HUDEP-2 (cell line): ENCODE results near the gene MYO1H.
"Not testable (repeated sequence)": the region's sequence is repeated elsewhere in the genome, so short reads cannot be mapped to it uniquely, and the experiment has no call there.

Experiments
- DNase-seq, 76 experiments: peaks; one replicate each; lab custom pipeline; 2025; ENCODE audit not compliant: unreplicated experiment in 76 of 76; lab: John Stamatoyannopoulos, UW

The MYO1H gene

GRCh38 chr12:109347589-109347988 is at the start of gene MYO1H:
Gene MYO1H, plus strand, starts transcription at chr12:109347900. Its CDS starts 61 bp downstream, at chr12:109347961.
- DNase-seq = no peak

GRCh38 chr12:109299849-109300248 is 47.9 kb upstream of the MYO1H start:
- DNase-seq = no peak

GRCh38 chr12:109301643-109302168 is 46.0 kb upstream of the MYO1H start:
- DNase-seq = no peak

GRCh38 chr12:109302358-109302757 is 45.3 kb upstream of the MYO1H start:
- DNase-seq = no peak

GRCh38 chr12:109302770-109303169 is 44.9 kb upstream of the MYO1H start:
- no peak for DNase-seq

DNA sequence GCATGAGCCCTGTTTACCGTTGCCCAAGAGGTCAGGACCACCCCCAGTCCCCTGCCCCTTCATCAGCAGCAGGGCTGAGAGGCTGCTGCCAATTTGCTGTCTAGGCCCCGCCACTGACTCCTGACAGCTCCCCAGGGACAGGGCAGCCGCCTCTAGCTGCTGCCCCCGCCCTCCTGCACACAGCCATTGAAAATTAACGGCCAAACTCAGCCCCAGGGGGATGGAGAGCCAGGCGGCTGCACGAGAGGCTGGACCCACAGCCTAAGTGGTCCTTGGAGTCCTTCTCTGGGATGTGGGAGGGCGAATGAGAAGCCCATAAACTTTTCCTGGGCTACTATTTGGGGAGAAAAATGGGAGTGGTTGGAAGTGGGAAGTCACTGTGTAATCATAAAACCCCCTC is 43.2 kb upstream of the MYO1H start:
- DNase-seq = no peak

GRCh38 chr12:109305547-109305946 is 42.2 kb upstream of the MYO1H start:
- DNase-seq = no peak

- no peak for DNase-seq
Measured at GRCh38 chr12:109307051-109307450, 40.6 kb upstream of the MYO1H start.

DNA sequence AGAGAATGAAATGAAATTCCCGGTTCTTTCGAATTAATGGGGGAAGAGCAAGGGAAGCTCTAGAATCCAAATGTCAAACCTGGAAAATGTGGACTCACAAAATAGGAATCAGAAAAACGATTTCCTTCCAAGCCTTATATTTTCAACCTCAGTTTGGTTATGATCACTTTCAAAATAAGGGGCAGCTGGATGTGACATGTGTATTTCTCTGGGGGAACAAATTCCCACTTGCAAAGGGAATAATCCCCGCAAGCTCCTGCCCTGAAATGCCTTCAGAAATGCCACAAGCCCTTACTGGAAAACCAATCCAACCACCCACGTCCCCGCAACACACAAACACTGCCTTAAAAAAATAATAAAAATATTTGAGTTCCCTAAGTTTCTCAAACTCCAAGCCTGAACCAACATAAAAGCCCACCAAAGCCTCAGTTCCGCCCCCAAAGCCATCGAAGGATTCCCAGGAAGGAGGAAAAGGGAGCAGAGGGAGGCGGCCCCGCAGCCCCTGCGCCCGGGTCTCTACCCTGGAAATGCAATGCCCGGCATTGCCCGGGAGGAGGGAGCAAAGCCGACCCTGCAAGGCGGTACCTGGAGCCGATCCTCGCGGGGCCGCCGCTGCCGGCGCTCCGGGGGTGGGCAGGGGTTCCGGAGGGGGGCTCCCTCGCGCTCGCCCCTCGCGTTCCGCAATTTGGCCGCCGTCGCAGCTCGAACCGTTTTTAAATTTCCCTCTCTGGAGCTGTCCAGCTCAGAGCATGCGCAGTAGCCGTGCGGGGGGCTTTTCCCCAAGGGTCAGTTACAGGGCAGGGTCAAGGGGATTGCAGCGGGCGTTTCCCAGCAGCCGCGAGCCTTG is 38.9 kb upstream of the MYO1H start, which contains the start of gene FOXN4:
FOXN4 (minus strand) TSS at position 751 of the 847 bp plus-strand sequence. CDS start 963 bp downstream, outside the sequence.
- no peak for DNase-seq

DNA sequence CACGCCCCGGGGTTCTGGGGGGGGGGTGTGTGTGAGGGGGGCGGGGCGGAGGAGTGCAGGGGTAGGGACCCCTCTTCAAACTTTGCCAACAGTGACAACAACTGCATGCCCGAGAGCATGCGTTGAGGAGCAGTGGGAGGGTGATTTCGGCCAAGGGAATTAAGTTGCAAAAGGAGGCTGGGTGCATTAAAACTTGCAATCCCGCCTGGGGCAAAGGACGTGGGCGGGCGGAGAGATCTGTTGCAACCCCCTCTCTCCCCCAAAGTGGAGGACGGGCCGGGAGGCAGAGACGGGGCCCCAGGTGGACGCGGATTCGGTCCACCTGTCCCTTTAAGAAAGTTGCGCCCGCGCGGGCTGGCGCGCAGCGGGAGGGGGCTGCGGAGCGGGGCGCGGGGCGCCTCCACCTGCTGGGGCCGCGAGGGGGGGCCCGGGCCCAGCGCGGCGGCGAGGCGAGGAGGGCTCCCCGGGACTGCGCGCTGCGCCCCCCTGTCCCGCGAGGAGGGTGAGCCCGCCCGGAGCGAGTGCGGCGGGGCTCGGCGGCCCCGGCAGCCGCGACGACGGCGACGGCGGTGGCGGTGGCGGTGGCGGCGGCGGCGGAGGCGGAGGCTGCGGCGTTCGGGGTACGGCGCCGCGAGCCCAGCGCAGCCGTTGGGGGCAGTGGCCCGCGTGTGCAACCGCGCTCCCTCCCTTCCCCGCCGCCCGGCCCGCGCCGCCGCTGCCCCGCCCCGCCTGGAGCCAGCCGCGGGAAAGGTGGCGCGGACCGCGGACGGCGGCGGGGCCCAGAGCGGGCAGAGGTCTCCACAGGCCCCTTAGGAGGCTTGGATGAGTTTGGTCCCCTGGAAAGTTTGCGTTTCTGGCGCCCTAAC is 38.1 kb upstream of the MYO1H start:
- DNase-seq = no peak

DNA sequence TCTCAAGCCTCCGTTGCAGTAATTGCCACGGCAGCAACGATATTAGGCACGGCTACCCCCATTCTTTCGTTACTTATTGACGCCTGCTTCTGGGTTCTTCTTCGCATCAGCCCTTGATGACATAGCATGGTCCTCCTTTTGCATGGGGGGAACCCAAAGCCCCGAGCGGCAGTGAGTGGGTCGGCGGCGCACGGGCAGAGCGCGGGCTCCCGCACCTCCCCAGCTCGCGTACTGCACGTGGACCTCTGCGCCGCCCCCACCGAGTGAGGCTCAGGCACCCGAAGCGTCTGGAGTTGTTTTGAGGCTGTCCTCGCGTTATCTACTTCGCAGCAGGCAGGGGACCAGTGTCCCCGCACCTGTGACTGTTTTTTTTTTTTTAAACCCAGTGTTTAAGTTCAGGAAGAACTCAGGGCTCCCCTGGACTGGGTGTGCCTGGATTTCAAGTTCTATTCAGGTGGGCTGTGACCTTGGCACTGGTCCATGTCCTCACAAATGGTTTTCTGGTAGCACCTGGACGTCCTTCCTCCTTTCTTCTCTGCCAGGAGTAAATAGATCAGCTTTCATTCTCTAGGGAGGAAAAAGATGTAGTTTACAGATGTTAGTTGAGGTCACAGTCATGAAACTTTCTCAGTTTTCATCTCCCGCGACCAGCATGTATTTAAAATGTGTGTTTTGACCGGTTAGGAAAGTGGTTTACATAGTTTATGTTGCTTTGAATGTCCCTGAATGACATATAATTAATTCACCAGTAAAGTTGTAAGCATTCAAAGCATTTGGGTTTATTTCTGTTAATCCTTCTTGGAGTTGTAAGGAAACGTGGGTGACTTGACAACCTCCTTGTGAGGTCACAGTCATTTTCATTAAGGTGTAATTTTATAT is 37.2 kb upstream of the MYO1H start:
- DNase-seq = peak in 2 of 76 experiments; percentile 11 to 21

GRCh38 chr12:109321294-109321693 is 26.4 kb upstream of the MYO1H start:
- not testable (repeated sequence) for DNase-seq

GRCh38 chr12:109329003-109329402 is 18.7 kb upstream of the MYO1H start:
- no peak for DNase-seq

GRCh38 chr12:109329686-109330085 is 18.0 kb upstream of the MYO1H start:
- no peak for DNase-seq

GRCh38 chr12:109330282-109331230 is 17.1 kb upstream of the MYO1H start:
- no peak for DNase-seq

GRCh38 chr12:109331301-109331952 is 16.3 kb upstream of the MYO1H start:
- no peak for DNase-seq

- DNase-seq = no peak
Measured at GRCh38 chr12:109334887-109335286, 12.8 kb upstream of the MYO1H start.

- no peak for DNase-seq
Measured at GRCh38 chr12:109336593-109336992, 11.1 kb upstream of the MYO1H start.

DNA sequence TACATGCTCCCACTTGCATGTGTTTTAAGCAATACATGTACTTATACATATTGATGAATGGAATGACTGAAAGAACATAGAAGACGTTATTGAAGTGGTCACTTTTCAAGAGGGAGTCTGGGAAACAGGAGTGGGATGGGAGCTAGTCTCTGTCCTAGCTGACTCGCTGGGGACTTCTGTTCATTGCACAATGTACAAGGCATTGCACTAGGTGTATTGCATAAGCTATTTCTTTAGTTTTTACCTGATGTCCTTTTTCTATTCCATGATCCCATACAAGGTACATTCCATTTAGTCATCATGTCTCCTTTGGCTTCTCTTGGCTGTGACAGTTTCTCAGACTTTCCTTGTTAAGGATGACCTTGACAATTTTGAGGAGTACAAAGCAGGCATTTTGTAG is 4.0 kb upstream of the MYO1H start:
- no peak for DNase-seq
